Mucosa of gallbladder (tissue), 1 donor: Measurements from ENCODE around the gene PRRC2A. TPM values are rescaled to one million over a fixed set of nuclear protein-coding genes. Genes with fewer than 3 reads are reported as not detected.
"Not testable (repeated sequence)": the region's sequence is repeated elsewhere in the genome, so short reads cannot be mapped to it uniquely, and the experiment has no call there.

Source experiments
- DNase-seq: peaks from one replicate; pipeline ENCODE4 v3.0.0-alpha.2; 2020; ENCODE audit warnings: low spot score
- total RNA-seq: library from RNA; stranded (reverse); gene quantifications from one replicate; pipeline ENCODE4 v1.2.1, GENCODE V29; 2021
- donor health status: DM: no; HTN: no; CAD: no.

The PRRC2A gene
- total RNA-seq, 1 donor from 2014 or later = 162 TPM

DNA sequence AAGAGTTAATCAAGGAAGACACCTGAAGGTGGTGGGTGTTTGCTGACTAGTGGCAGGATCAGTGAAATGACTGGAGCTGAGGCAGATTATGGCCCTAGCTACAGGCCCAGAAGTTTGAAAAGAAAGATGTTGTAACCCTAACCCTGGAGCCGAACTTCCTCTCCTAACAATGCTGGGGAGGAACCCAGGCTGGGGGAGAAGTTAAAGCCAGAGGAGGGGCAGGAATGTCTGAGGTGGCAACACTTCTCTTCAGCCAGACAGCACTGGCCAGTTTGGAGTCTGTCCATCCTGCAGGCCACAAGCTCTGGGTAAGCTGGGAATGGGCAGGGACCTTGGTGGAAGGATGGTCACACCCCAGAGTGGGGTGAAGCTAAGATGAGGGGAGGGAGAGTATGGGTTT lies 34.5 kb upstream of the PRRC2A start, which contains the start of gene LST1:
Gene LST1 (plus strand): TSS at position 270 of the 400 bp plus-strand sequence. CDS start 1,023 bp downstream, outside the sequence.
- no peak for DNase-seq

DNA sequence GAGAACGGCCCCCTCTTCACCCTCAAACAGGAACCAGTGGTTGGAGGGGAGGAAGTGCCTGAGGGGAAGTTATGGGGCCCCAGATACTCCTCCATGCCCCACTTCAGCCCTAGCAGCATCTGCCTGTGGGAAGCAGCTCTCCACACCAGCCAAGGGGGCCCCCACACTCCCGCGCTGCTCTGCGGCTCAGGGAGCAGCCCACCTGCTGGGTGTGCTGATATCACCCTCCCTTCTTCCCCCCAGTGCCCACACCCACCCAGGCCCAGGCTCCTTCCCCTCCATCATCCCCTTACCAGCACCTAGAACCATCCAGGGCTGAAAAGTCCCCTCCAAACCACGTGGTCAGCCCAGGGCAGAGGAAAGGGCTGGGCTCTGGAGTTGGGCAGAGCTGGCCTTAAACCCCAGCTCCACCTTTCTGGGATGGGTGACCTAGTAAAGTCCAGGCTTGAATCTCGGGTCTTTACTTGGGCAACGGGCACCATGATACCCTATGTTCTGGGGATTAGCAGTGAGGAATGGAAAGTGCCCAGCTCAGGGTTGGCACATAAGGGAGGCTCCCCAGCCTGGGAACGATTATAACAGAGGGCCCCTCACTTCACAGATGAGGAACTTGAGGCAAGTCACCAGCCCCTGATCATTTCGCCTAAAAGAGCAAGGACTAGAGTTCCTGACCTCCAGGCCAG lies 33.8 kb upstream of the PRRC2A start:
- no peak for DNase-seq

DNA sequence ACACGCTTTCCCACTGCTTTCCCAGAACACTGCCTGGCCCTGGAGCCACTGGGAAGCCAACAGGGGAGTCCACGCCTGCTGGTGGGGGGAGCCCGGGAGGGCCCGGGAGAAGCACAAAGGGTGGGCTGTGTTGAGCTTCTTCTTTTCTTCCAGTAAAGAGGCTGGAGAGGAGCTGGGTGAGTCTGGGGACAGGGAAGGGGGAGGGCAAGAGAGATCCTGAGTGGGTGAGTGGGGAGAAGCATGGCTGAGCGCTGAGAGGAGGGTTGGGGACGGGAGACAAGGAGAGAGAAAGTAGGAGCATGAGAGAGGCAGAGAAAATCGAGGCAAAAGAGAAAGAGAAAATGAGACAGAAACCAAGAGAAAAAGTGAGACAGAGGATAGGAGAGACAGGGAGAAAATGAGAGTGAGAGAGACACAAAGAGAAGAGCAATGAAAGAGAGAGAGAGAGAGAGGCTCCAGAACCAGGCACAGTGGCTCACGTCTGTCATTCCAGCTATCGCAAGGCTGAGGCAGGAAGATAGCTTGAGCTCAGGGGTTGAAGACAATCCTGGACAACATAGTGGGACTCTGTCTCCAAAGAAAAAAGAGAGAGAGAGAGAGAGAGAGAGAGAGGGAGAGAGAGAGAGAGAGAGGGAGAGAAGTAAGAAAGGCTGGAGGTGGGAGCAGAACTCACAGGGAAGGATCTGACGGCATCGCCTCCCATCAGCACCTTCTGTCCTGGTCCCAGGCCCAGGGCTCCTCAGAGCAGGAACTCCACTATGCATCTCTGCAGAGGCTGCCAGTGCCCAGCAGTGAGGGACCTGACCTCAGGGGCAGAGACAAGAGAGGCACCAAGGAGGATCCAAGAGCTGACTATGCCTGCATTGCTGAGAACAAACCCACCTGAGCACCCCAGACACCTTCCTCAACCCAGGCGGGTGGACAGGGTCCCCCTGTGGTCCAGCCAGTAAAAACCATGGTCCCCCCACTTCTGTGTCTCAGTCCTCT lies 32.4 kb upstream of the PRRC2A start:
- no peak for DNase-seq

DNA sequence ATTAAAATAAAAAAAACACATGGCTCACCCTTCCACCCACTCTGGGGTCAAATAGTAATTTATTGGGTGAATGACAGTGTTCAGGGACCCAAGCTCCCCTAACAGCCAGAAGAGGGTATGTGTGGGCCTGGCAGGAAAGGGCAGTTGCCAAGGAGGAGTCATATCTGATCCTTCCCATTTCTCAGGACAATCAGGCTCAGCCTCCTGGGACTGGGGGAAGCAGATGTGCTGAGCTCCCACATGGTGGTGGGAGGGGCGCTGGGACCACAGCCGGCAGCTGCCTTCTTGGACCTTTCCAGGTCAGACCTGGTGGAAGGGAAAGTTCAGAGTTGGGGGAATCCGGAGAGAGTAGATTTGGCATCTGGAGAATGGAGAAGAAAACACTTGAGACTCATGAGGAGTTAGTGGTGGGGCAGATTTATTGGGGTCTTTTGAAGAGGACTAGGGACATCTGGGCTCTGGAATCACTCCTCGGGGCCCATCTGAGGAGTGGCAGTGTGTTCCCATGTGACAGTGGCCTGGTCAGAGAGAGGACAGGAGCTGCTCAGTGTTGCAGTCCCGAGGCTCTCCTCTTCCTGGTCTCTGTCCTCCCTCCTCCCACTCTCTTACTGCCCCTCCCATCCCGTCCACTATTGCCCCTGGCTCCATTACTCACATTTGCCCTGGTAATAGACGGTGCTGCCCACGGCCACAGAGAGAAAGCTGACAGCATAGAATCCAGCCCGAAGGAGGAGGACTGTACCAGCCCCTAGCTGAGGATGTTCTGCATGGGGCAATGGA lies 31.5 kb upstream of the PRRC2A start:
- no peak for DNase-seq

DNA sequence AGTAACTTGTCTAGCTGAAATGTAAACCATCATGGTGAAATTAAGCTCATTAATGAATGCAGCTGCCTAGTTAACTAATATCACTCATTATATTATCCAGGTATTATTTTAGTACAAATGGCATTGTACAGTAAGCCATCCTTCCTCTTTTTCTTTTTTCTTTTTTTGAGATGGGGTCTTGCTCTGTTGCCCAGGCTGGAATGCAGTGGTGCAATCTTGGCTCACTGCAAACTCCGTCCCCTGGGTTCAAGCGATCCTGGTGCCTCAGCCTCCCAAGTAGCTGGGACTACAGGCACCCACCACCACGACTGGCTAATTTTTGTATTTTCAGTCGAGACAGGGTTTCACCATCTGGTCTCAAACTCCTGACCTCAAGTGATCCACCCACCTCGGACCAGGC lies 29.8 kb upstream of the PRRC2A start:
- not testable (repeated sequence) for DNase-seq

DNA sequence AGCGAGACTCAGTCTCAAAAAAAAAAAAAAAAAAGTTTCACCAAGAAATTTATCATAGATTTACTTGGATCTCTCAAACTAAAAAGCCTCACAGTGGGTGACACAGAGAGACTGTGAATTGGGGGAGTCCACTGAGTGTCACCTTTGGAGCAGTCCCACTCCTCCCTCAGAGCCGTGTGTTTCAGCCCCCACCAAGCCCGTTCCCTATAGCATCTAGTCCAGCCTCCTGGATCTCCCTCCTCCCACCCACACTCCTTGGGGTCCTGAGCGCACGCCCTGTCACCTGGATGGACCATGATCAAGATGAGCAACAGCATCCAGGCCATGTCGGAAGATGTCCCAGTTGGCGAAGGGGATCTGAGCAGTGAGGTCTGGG lies 28.1 kb upstream of the PRRC2A start:
- DNase-seq = no peak

DNA sequence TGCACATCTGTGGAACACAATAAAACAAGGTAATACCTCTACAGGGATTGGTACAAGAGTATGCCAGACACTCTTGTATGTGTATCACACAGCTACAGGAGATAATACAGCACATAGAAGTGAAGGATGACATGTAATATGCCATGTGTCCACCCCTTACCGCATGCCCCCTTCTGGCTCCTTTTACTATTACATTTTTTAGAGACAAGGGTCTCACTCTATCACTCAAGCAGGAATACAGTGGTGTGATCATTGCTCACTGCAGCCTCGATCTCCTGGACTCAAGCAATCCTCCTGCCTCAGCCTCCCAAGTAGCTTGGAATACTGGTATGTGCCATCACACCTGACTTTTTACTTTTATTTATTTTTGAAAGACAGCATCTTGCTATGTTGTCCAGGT lies 23.5 kb upstream of the PRRC2A start:
- no peak for DNase-seq

DNA sequence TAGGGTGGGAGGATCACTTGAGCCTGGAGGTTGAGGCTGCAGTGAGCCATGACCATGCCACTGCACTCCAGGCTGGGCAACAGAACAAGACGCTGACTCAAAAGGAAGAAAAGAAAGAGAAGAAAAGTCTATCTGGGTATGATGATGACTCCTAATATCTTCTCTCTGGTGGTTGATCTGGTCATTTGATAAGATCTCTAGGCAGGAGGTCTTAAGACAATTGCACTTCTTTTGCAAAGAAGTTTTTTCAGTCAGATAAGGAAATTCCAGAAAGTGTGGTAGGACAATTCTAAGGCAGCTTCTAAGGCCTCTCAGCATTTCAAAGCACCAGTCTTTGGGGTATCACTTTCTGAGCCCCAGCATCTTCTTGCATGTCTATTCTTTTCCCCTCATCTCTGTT lies 13.2 kb upstream of the PRRC2A start:
- no peak for DNase-seq

DNA sequence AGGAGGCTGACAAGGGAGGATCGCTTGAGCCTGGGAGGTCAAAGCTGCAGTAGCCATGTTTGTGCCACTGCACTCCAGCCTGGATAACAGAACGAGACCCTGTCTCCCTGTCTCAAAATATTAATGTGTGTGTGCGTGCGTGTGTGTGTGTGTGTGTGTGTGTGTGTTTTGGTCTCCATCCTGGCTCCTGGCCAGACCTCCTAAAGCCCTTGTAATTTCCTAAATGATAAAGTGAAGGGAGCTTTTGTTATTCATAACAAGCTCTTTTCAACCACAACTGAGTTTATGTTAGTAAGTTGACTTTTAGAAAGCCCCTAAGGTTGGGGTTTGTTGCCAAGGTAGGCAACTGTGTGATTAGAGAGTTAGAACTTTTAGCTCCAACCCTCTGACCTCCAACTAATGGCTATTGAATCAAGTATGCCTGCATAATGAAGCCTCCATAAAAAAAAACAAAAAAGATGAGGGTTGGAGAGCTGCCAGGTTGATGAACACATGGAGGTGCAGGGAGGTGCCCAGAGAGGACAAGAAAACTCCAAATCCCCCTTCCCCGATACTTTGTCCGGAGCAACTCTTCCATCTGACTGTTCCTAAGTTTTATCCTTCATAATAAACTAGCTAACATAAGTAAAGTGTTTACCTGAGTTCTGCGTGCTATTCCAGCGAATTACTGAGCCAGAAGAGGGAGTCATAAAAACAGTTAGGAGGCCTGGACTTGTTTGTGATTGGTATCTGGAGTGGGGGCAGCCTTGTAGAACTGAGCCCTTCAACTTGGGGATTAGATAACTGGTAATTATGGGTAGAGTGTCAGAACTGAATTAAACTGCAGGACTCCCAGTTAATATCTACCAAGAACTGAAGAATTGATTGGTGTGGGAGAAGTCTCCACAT lies 10.8 kb upstream of the PRRC2A start:
- no peak for DNase-seq

DNA sequence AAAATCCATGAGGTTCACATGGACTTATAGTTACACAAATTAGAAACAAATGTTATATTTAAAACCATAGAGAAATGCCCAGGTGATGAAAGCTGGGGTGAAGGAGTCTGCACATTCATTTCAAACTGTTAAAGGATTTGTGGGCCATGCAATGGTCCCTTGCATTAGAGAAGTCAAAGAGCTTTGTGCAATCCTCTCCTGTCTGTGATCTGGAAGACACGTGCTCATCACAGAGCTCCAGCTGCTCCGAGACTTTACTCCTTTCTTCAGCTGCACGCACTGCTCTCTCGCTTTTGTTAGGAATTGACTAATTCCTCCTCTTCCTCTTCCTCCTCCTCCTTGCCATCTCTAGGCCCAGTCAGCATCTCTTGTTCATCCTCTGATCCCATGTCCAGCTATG lies 9.5 kb upstream of the PRRC2A start:
- DNase-seq = no peak

DNA sequence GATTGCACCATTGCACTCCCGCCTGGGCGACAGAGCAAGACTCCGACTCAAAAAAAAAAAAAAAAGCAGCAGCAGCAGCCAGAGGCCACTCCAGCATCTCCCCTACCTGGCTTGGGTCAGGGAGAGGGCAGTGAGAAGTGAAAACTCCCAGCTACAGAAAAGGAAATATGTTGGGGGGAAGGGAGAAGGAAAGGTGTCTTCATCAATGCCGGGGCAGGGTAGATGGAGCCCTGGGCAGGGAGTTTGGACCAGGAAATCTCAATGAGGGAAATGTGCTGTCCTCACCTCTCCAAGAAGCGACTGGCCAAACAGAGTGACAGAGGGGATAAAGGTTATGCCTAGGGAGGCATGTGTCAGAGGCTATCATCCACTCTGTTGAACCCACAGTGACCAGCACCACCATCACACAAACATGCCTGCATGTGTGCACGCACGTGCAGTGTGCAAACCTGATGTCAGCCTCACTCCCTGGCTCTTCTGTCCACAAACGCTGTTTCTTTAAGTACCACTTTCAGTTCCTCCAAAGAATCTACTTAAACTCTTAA lies 6.4 kb upstream of the PRRC2A start:
- DNase-seq = no peak

DNA sequence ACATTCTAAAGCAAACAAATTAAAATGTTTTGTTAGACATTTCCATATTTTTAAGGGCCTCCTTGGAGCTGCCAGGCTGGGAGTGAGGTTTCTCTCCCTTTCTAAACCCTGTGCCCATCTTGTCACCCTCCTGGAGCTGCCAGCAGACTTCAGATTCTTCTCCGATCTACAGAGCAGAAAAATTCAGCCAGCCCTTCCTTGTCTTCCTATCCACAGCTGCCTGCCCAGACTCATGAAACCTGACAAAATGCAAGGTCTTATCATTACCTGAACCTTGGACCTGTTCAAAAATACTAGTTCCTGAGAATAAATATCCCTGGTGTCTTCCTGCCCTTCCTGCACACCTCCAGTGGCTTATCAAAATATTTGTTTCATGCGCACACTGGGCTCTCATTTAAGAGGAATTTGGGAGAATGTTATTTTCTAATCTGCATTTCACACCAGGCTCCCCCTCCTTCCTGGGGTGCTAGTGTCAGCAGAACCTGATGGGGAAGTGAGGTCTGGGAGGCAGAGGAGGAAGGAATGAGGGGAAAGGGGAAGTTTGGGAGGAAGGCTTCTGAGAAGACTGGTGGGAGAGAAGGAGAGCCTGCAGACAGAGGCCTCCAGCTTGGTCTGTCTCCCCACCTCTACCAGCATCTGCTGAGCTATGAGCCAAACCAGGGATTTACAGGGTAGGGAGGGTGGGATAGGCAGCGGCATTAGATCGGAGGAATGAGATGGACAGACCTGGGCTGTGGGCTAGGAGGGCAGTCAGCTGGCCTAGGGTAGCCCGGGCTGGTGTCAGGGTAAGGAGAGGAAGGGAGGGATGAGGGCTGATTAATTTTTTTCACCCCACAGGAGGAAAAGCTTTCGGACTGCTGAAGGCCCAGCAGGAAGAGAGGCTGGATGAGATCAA lies 5.6 kb upstream of the PRRC2A start, which contains the start of gene AIF1:
Gene AIF1 (plus strand): TSS at position 551 of the 895 bp plus-strand sequence. CDS start 96 bp downstream, at position 647.
- no peak for DNase-seq

DNA sequence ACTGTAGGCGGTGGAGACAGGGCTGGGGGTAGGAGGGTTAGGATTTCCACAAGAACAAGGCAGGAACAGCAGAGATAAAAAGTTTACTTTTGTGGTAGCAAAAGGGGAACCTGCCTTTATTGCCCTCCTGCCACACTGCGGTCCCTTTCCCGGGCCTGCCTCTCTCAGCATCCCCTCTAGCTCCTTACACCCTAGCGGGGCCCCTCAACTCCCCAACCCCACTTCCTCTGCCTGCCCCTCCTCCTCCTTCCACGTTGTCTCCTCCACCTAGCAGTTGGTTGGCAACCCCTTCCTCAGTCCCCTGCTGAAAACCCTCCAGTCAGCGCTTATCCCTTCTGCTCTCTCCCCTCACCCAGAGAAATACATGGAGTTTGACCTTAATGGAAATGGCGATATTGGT lies 4.8 kb upstream of the PRRC2A start:
- no peak for DNase-seq

DNA sequence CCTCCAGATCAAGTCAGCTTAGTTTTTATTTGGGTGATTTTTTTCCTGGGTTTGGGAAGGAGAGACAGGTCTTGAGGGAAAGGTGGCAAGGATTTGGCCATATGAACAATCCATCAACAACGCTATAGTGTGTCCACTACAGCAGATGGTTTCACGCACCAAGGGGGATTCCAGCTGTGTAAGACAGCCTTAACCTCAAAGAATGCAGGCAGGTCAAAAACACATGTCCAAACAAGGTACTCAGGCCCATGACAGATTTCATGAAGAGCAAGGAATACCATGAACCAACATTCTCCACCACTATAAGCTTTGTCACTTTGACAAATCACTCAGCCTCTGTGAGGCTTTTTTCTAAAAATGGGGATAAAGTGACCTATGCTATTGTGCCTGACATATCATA lies 3.5 kb upstream of the PRRC2A start:
- no peak for DNase-seq

DNA sequence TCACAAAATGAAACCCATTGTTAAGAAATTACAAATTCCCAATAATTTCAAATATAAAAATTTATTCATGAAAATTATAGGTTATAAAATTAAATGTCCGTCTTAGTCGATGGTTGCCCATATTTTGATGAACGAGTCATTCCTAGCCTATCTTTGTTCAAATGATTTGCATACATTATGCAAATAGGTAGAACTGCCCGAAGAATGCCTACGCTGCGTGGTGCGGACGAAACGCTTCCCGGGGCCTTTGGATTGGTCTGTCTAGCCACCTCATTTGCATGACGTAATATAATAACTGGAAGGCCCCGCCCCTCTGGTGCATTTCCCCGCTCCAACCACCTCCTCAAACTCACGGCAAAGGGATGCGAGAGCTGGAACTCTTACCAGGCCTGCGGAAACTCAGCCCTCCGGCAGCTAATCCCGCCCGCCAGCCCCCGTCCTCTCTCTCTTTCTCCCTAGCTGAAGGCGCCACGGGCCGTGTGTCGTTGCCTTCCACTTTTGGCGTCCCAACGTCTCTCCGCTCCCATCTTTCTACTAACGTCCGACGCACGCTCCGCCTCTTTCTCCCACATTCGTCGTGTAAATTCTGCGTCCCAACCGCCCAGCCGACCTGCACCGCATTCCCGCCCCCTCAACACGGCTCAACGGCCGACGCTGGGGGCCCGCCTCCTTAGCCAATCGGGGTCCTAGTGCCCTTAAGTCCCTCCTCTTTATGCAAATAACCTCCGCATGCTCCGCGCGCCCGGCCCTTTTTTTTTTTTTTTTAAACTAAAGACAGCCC lies 520 bp upstream of the PRRC2A start:
- DNase-seq = peak; percentile 98

DNA sequence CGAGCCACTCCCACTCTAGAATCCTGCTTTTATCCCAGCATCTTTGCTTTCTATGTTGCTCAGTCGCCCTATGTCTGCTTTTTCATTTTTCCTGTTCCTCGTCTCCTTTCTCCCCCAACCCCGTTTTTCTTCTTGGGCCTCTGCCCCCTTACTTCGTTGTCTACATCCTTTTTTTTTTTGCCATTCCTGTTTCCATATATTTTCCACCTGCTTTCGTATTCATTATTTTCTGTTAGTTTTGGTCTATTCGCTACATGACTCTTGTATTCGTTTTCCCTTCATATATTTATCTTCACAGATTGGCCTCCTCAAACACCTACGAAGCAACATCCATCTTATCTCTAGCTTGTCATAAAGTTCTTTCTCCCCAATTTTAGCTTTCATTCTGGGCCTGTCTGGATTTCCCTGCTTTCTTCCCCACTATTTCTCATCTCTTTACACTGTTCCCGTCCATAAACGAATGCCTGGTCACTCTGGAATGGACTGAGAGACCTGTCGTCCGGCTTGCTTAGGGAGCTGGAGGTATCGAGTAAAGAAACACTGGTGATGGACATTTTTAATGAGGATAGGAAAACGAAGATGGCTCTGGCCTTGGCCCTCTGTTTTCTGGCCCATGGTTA lies 915 bp downstream of the PRRC2A start:
- no peak for DNase-seq

DNA sequence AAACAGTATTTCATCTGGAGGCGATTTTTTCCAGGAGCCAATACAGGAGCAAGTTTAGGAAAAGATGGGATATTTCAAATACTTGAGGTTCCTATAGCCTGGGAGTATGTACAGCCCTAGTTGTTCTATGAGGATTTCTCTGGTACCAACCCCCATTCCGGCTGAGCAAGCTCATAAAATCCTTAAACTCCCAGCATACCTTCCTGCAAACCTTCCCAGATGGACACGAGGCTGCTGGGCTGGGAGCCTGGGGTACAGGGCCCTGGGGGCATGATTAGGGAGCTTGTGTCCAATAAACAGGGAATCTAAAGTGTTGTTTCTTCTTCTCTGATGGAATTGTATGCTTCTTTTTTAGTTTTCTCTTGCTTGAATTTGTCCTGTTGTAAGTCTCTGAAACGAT lies 1.5 kb downstream of the PRRC2A start:
- DNase-seq = no peak

DNA sequence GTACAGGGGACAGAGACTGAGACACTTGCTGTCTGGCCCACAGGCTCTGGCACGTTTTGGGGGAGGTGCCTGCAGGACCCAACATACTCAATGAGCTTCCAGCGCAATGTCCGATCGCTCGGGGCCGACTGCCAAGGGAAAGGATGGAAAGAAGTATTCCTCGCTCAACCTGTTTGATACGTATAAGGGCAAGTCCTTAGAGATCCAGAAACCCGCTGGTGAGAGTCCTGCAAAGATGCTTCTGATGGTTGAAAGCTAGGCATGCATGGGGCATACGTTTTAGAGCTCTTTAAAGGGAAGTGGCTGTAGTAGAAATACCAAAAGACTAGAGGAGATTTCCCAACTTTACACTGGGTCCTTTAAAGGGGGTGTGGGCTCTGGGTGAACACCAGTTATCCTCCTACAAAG lies 2.2 kb downstream of the PRRC2A start:
- no peak for DNase-seq
